B cell (primary cell): ENCODE results near the gene PPT1. TPM values are rescaled to one million over a fixed set of nuclear protein-coding genes. Genes with fewer than 3 reads are reported as not detected.

Experiments
- ATAC-seq: fragments of 200-7000 bp; cut with Tn5 transposase; one replicate; pipeline ENCODE4 v1.10.0; 2021; ENCODE audit warnings: low read depth, mild to moderate bottlenecking, moderate number of reproducible peaks, moderate library complexity
- CTCF ChIA-PET: fragments of 350-600 bp; sonication (Branson Sonifier 250); formaldehyde crosslinking; loops from one replicate; lab custom pipeline; 2021; ENCODE audit warnings: antibody characterized with exemption, inconsistent platforms; lab: Charles Lee
- POLR2A ChIA-PET: fragments of 350-600 bp; sonication (Branson Sonifier 250); formaldehyde crosslinking; loops from one replicate; lab custom pipeline; 2021; ENCODE audit warnings: antibody characterized with exemption; lab: Charles Lee
- DNase-seq: peaks from one replicate; pipeline ENCODE4 v3.0.0; 2013
- H2AFZ ChIP-seq: 2 replicates; pipeline ENCODE4 v1.6.1; 2012; ENCODE audit warnings: mild to moderate bottlenecking, low read depth, low read length; ENCODE audit not compliant: insufficient read depth, poor library complexity, severe bottlenecking
- H3K27ac ChIP-seq, 2 donors: 1 replicate in 1 of 2; 2 replicates in 1 of 2; pipeline ENCODE4 v1.5.1; 2012 to 2013; ENCODE audit warnings: low read length in 2 of 2, mild to moderate bottlenecking in 2 of 2, moderate library complexity in 1 of 2
- H3K27me3 ChIP-seq, 4 experiments: fragments of 200-600 bp in 1 of 4; sonication (generic) in 1 of 4; replicated peaks in 1 of 4; 1 replicate in 2 of 4; 2 replicates in 2 of 4; pipeline versions ENCODE4 v1.6.1 to v1.7.0; 2013 to 2016; ENCODE audit warnings: low read length in 3 of 4, mild to moderate bottlenecking in 2 of 4, mixed read lengths in 1 of 4, moderate library complexity in 1 of 4; ENCODE audit not compliant: insufficient read depth in 4 of 4, control insufficient read depth in 3 of 4; ENCODE audit errors: control extremely low read depth in 1 of 4
- H3K36me3 ChIP-seq, 2 experiments: replicated peaks in 1 of 2; 1 replicate in 1 of 2; 2 replicates in 1 of 2; pipeline versions ENCODE4 v1.6.1 to v1.7.1; 2013; ENCODE audit warnings: low read length in 1 of 2; ENCODE audit not compliant: insufficient read depth in 2 of 2, control insufficient read depth in 1 of 2; ENCODE audit errors: control extremely low read depth in 1 of 2, extremely low read depth in 1 of 2
- H3K4me1 ChIP-seq, 2 donors: fragments of 200-600 bp in 1 of 2; sonication (generic) in 1 of 2; 1 replicate in 1 of 2; 2 replicates in 1 of 2; pipeline versions ENCODE4 v1.5.1 to v1.6.1; 2013 to 2017; ENCODE audit warnings: low read length in 2 of 2; ENCODE audit not compliant: control insufficient read depth in 2 of 2, insufficient read depth in 2 of 2
- H3K4me2 ChIP-seq: replicated peaks from 2 replicates; pipeline ENCODE3; 2012; ENCODE audit warnings: mild to moderate bottlenecking, low read depth, low read length; ENCODE audit not compliant: poor library complexity, severe bottlenecking
- H3K4me3 ChIP-seq, 5 experiments: fragments of 200-600 bp in 1 of 5; sonication (generic) in 1 of 5; 1 replicate in 3 of 5; 2 replicates in 2 of 5; pipeline versions ENCODE4 v1.5.1 to v1.7.0; 2011 to 2016; ENCODE audit warnings: low read length in 4 of 5, mild to moderate bottlenecking in 4 of 5, low read depth in 2 of 5, control low read depth in 1 of 5, moderate library complexity in 1 of 5; ENCODE audit not compliant: insufficient read depth in 1 of 5; ENCODE audit errors: control extremely low read depth in 1 of 5, extremely low read depth in 1 of 5
- H3K79me2 ChIP-seq: fragments of 200-600 bp; sonication (generic); one replicate; pipeline ENCODE4 v1.6.0; 2016; ENCODE audit warnings: low read length; ENCODE audit not compliant: control insufficient read depth, insufficient read depth
- H3K9ac ChIP-seq: fragments of 200-600 bp; sonication (generic); 2 replicates; pipeline ENCODE4 v1.6.1; 2017; ENCODE audit warnings: mild to moderate bottlenecking, low read length, moderate library complexity
- H3K9me3 ChIP-seq, 3 donors: one replicate each; pipeline versions ENCODE4 v1.6.1 to v1.7.1; 2013; ENCODE audit warnings: low read length in 2 of 3; ENCODE audit not compliant: control insufficient read depth in 2 of 3, insufficient read depth in 1 of 3; ENCODE audit errors: control extremely low read depth in 1 of 3
- H4K20me1 ChIP-seq: 2 replicates; pipeline ENCODE4 v1.6.0; 2012; ENCODE audit warnings: mild to moderate bottlenecking, low read length; ENCODE audit not compliant: insufficient read depth, control insufficient read depth, poor library complexity, severe bottlenecking
- H3K27ac Mint-ChIP-seq: one replicate; pipeline ENCODE4 v1.8.0; 2021; ENCODE audit warnings: mixed read lengths
- H3K27me3 Mint-ChIP-seq: one replicate; pipeline ENCODE4 v1.8.0; 2021; ENCODE audit warnings: mixed read lengths
- H3K4me1 Mint-ChIP-seq: one replicate; pipeline ENCODE4 v1.8.0; 2021; ENCODE audit warnings: mixed read lengths
- H3K4me3 Mint-ChIP-seq: one replicate; pipeline ENCODE4 v1.8.0; 2021; ENCODE audit warnings: mixed read lengths
- H3K9me3 Mint-ChIP-seq: one replicate; pipeline ENCODE4 v1.8.0; 2022; ENCODE audit warnings: mixed read lengths; ENCODE audit not compliant: insufficient read depth
- EZH2 ChIP-seq: IDR thresholded peaks from 2 replicates; pipeline ENCODE4 v1.6.1; 2012; ENCODE audit warnings: borderline replicate concordance, low read depth, mild to moderate bottlenecking, moderate library complexity, low read length; ENCODE audit not compliant: insufficient read depth, poor library complexity, severe bottlenecking
- WGBS: methylation state at CpG from one replicate; pipeline ENCODE4 v1.1.5; 2013; ENCODE audit warnings: missing lambda C conversion rate; ENCODE audit not compliant: insufficient coverage; 5-methylcytosine and 5-hydroxymethylcytosine counted together
- intact Hi-C: fragments of 100-400 bp; cut with micrococcal nuclease; formaldehyde crosslinking; loops from one replicate; pipeline ENCODE4 v1.10.0; 2022
- polyA plus RNA-seq: library from polyadenylated mRNA; depleted of rRNA; stranded (reverse); fragments of >200 nt; gene quantifications from 2 replicates; pipeline ENCODE4 v1.2.3, GENCODE V29; 2012
- total RNA-seq, 2 donors: library from RNA; stranded (reverse); fragments of 120-200 nt in 1 of 2; gene quantifications; 1 replicate in 1 of 2; 2 replicates in 1 of 2; pipeline versions ENCODE4 v1.2.3 to v1.2.4, GENCODE V29; 2013 to 2022
- TF ChIP-seq, protein P1 (sequence below): fragments of 200-600 bp; IDR thresholded peaks from one replicate; pipeline ENCODE4 v1.8.0; 2022; ENCODE audit warnings: antibody characterized with exemption, mild to moderate bottlenecking

Gene PPT1
- total and polyA plus RNA-seq, 2 donors (not counting 1 experiment from before 2014, with no cell fraction given): 10.4 to 38.2 TPM

DNA sequence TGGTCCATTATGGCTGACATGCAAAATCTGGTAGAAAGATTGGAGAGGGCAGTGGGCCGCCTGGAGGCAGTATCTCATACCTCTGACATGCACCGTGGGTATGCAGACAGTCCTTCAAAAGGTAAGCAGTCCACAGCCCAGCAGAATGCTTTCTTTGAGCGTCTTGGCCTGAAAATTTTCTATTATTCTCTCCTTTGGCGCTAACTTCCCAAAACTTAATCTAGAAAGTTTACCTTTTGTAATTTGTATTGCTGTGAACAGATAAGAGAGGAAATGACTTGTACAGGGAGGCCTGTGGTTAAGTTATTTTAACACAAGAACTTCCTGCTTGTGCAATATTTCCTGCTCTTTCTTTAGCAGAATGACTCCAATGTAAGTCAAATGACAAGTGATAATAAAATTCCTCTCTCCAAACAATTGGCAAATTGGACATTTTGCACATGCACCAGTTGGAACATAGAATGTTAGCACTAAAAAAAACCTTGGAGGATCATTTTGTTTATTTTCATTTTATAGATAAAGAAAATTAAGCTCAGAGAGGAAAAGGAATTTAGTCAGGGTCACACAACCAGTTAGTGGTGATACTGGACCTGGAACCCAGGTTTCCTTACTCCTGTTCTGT, 37.6 kb downstream of the PPT1 start:
- no peaks in the 10 kb centered on the region for H3K9me3 Mint-ChIP-seq

More for the DNA sequence above, 37.6 kb downstream of the PPT1 start:
- Mint-ChIP-seq H3K27me3 (no peaks in the 10 kb centered on the region), H3K4me1 (peaks cover 90% of the 10 kb centered on the region), H3K27ac (peak overlapping the region; percentile 89), H3K4me3 (peak overlapping the region; percentile 82)
- 20% methylated on average over 2 of the region's 4 CpGs for WGBS
- ChIA-PET POLR2A (no interaction called here), CTCF (interaction anchor here (1.0 to 1.9 kb wide), 2 partner anchors 27 to 157 kb away, joined by 3 to 6 read pairs; no protein-coding TSS in a partner anchor)
- Histone ChIP-seq H4K20me1 (peaks cover 21% of the 10 kb centered on the region), H3K9ac (peak overlapping the region; percentile 17), H3K36me3 (peaks cover 4 to 76% of the 10 kb centered on the region in 2 experiments), H3K9me3 (no peaks in the 10 kb centered on the region), H3K27me3 (no peaks in the 10 kb centered on the region), H2AFZ (no peak overlapping the region), H3K79me2 (peaks cover 77% of the 10 kb centered on the region), H3K4me2 (peak overlapping the region; percentile 71), H3K4me3 (peak overlapping the region in 4 of 5 experiments; percentile 16 to 45 (median 26)), H3K4me1 (peaks cover 96 to 98% of the 10 kb centered on the region in 2 donors), H3K27ac (peak overlapping the region; percentile 43 to 82)
- DNase-seq (peak; percentile 59), ATAC-seq (peak; percentile 54)
- intact Hi-C loops: no loop called here
- TF ChIP-seq EZH2: no peak
- TF ChIP-seq, protein P1, sequence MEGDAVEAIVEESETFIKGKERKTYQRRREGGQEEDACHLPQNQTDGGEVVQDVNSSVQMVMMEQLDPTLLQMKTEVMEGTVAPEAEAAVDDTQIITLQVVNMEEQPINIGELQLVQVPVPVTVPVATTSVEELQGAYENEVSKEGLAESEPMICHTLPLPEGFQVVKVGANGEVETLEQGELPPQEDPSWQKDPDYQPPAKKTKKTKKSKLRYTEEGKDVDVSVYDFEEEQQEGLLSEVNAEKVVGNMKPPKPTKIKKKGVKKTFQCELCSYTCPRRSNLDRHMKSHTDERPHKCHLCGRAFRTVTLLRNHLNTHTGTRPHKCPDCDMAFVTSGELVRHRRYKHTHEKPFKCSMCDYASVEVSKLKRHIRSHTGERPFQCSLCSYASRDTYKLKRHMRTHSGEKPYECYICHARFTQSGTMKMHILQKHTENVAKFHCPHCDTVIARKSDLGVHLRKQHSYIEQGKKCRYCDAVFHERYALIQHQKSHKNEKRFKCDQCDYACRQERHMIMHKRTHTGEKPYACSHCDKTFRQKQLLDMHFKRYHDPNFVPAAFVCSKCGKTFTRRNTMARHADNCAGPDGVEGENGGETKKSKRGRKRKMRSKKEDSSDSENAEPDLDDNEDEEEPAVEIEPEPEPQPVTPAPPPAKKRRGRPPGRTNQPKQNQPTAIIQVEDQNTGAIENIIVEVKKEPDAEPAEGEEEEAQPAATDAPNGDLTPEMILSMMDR: no peak
